GM12878 (cell line): ENCODE results near the gene FGF14. TPM values are rescaled to one million over a fixed set of nuclear protein-coding genes. Genes with fewer than 3 reads are reported as not detected.

Source experiments
- ATAC-seq: fragments of 200-7000 bp; cut with Tn5 transposase; 3 replicates; pipeline ENCODE4 v1.9.1; 2020; ENCODE audit warnings: mild to moderate bottlenecking, moderate library complexity
- BruUV-seq: library from RNA; stranded (reverse); fragments of 400-500 nt; replicated peaks from 2 replicates; lab custom pipeline; 2021; lab: Mats Ljungman, UMichigan
- CTCF ChIA-PET: fragments of 300-600 bp; sonication (Branson Sonifier 250); formaldehyde crosslinking; extraction: SDS; loops from one replicate; lab custom pipeline; 2021; ENCODE audit warnings: inconsistent platforms; lab: Yijun Ruan, JAX
- POLR2A ChIA-PET: fragments of 350-600 bp; formaldehyde crosslinking; extraction: SDS; loops from one replicate; lab custom pipeline; 2021; ENCODE audit warnings: inconsistent platforms; lab: Charles Lee
- RAD21 ChIA-PET: fragments of 300-600 bp; sonication (Branson Sonifier 250); formaldehyde crosslinking; loops from one replicate; lab custom pipeline; 2023; ENCODE audit warnings: antibody characterized with exemption; ENCODE audit not compliant: unreplicated experiment; lab: Charles Lee
- SMC1A ChIA-PET: fragments of 300-600 bp; sonication (Branson Sonifier 250); formaldehyde crosslinking; loops from one replicate; lab custom pipeline; 2023; ENCODE audit not compliant: unreplicated experiment, uncharacterized antibody; lab: Charles Lee
- DNase-seq: peaks from one replicate; pipeline ENCODE4 v3.0.0-alpha.2; 2011; ENCODE audit warnings: low read depth, low spot score
- FAIRE-seq: peaks from 3 replicates; lab custom pipeline; 2011; peaks lifted over from hg19 to GRCh38; lab: Jason Lieb, UNC
- H2AFZ ChIP-seq: 2 replicates; pipeline ENCODE4 v1.6.0; 2011; ENCODE audit warnings: low read depth, low read length, control low read depth; ENCODE audit not compliant: control insufficient read depth
- H3K27ac ChIP-seq: 2 replicates; pipeline ENCODE4 v1.5.1; 2011; ENCODE audit warnings: control low read depth; ENCODE audit not compliant: control insufficient read depth, insufficient read depth
- H3K27me3 ChIP-seq, 2 experiments: replicated peaks in 1 of 2; 2 replicates each; pipeline versions ENCODE4 v1.6.0 to v1.6.1; 2011; ENCODE audit warnings: low read length in 1 of 2; ENCODE audit not compliant: control insufficient read depth in 2 of 2, insufficient read depth in 2 of 2
- H3K36me3 ChIP-seq, 2 experiments: 2 replicates each; pipeline ENCODE4 v1.5.1; 2011; ENCODE audit warnings: low read length in 1 of 2; ENCODE audit not compliant: control insufficient read depth in 2 of 2, insufficient read depth in 2 of 2
- H3K4me1 ChIP-seq: 2 replicates; pipeline ENCODE4 v1.6.1; 2011; ENCODE audit warnings: mild to moderate bottlenecking, low read length, moderate library complexity, mixed read lengths; ENCODE audit not compliant: control insufficient read depth, insufficient read depth
- H3K4me2 ChIP-seq: 2 replicates; pipeline ENCODE4 v1.6.0; 2011; ENCODE audit warnings: control low read depth; ENCODE audit not compliant: control insufficient read depth, insufficient read depth
- H3K4me3 ChIP-seq: fragments of 200-600 bp; sonication (generic); 2 replicates; pipeline ENCODE4 v1.5.1; 2016
- H3K79me2 ChIP-seq: 2 replicates; pipeline ENCODE4 v1.6.0; 2011; ENCODE audit warnings: low read length; ENCODE audit not compliant: control insufficient read depth, insufficient read depth
- H3K9ac ChIP-seq: 2 replicates; pipeline ENCODE4 v1.8.0; 2011; ENCODE audit warnings: low read length, control low read depth, mixed read lengths; ENCODE audit not compliant: control insufficient read depth, insufficient read depth
- H3K9me3 ChIP-seq: replicated peaks from 3 replicates; pipeline ENCODE4 v1.5.1; 2011; ENCODE audit warnings: mild to moderate bottlenecking, low read length; ENCODE audit not compliant: control insufficient read depth, insufficient read depth
- H4K20me1 ChIP-seq: 2 replicates; pipeline ENCODE4 v1.6.0; 2011; ENCODE audit not compliant: control insufficient read depth, insufficient read depth
- BCL3 ChIP-seq: IDR thresholded peaks from 2 replicates; pipeline ENCODE4 v1.6.1; 2011; ENCODE audit warnings: borderline replicate concordance, low read depth, mild to moderate bottlenecking, moderate library complexity, low read length; ENCODE audit not compliant: insufficient read depth, poor library complexity, severe bottlenecking
- BHLHE40 ChIP-seq, 2 experiments: fragments of 450-650 bp in 1 of 2; IDR thresholded peaks; 2 replicates each; pipeline ENCODE4 v1.6.1; 2011 to 2017; ENCODE audit warnings: low read depth in 2 of 2, borderline replicate concordance in 1 of 2, improper control_type of control experiment in 1 of 2, low read length in 1 of 2, mild to moderate bottlenecking in 1 of 2
- FOXK2 ChIP-seq: fragments of 450-650 bp; IDR thresholded peaks from 2 replicates; pipeline ENCODE4 v1.6.1; 2017; ENCODE audit warnings: mild to moderate bottlenecking, moderate library complexity
- IKZF2 ChIP-seq, 2 experiments: fragments of 450-650 bp; IDR thresholded peaks; 2 replicates each; pipeline ENCODE4 v1.6.1; 2017; ENCODE audit warnings: mild to moderate bottlenecking in 2 of 2, moderate library complexity in 2 of 2
- JUND ChIP-seq: IDR thresholded peaks from 2 replicates; pipeline ENCODE4 v1.6.1; 2012; ENCODE audit warnings: low read depth, mild to moderate bottlenecking, low read length, improper control_type of control experiment, moderate library complexity
- MAX ChIP-seq: IDR thresholded peaks from 2 replicates; pipeline ENCODE4 v1.6.1; 2012; ENCODE audit warnings: low read depth, low read length, improper control_type of control experiment
- NFIC ChIP-seq: IDR thresholded peaks from 2 replicates; pipeline ENCODE4 v1.6.1; 2012; ENCODE audit warnings: low read depth, mild to moderate bottlenecking, inconsistent platforms, low read length, moderate library complexity
- NFYB ChIP-seq: IDR thresholded peaks from 2 replicates; pipeline ENCODE4 v1.6.1; 2011; ENCODE audit warnings: low read depth, mild to moderate bottlenecking, low read length, improper control_type of control experiment, moderate library complexity; ENCODE audit not compliant: insufficient read depth
- NR2C1 ChIP-seq: fragments of 450-650 bp; IDR thresholded peaks from 2 replicates; pipeline ENCODE4 v1.6.1; 2017; ENCODE audit warnings: antibody characterized with exemption, mild to moderate bottlenecking, moderate library complexity
- POLR2A ChIP-seq: IDR thresholded peaks from 2 replicates; pipeline ENCODE4 v1.6.1; 2011; ENCODE audit warnings: low read depth, mild to moderate bottlenecking, low read length
- RAD21 ChIP-seq: IDR thresholded peaks from 2 replicates; pipeline ENCODE4 v1.6.1; 2011; ENCODE audit warnings: mild to moderate bottlenecking, low read depth, low read length, moderate library complexity; ENCODE audit not compliant: insufficient read depth
- RBBP5 ChIP-seq: fragments of 200-600 bp; sonication (generic); conservative IDR thresholded peaks from 2 replicates; pipeline ENCODE4 v1.6.1; 2016
- RELB ChIP-seq: fragments of 450-650 bp; IDR thresholded peaks from 2 replicates; pipeline ENCODE4 v1.6.1; 2017; ENCODE audit warnings: low read depth, mild to moderate bottlenecking, moderate library complexity
- REST ChIP-seq: IDR thresholded peaks from 2 replicates; pipeline ENCODE4 v1.6.1; 2012; ENCODE audit warnings: mild to moderate bottlenecking, low read depth, low read length
- SIN3A ChIP-seq: IDR thresholded peaks from 2 replicates; pipeline ENCODE4 v1.6.1; 2012; ENCODE audit warnings: low read depth, low read length, improper control_type of control experiment
- SP1 ChIP-seq: IDR thresholded peaks from one replicate; pipeline ENCODE4 v1.6.1; 2011; ENCODE audit warnings: low read depth, low read length
- TARDBP ChIP-seq: IDR thresholded peaks from 2 replicates; pipeline ENCODE4 v1.6.1; 2016; ENCODE audit warnings: borderline replicate concordance
- YY1 ChIP-seq: IDR thresholded peaks from 2 replicates; pipeline ENCODE4 v1.6.1; 2011; ENCODE audit warnings: low read depth, mild to moderate bottlenecking, low read length
- ZBED1 ChIP-seq: IDR thresholded peaks from 2 replicates; pipeline ENCODE4 v1.6.1; 2016; ENCODE audit warnings: borderline replicate concordance
- ZNF24 ChIP-seq: fragments of 450-650 bp; IDR thresholded peaks from 2 replicates; pipeline ENCODE4 v1.6.1; 2017; ENCODE audit warnings: antibody characterized with exemption, mild to moderate bottlenecking
- WGBS: methylation state at CpG from one replicate; pipeline ENCODE4 v1.1.6; 2016; ENCODE audit warnings: low lambda C conversion rate; ENCODE audit not compliant: insufficient replicate concordance, insufficient coverage; ENCODE audit errors: missing lambda C conversion rate; 5-methylcytosine and 5-hydroxymethylcytosine counted together
- in situ Hi-C: fragments of 300-500 bp; cut with MboI; formaldehyde crosslinking; loops from 9 replicates; pipeline ENCODE4 v1.14.3; 2018; ENCODE audit warnings: mixed read lengths
- intact Hi-C: fragments of 100-400 bp; cut with micrococcal nuclease; formaldehyde crosslinking; loops from one replicate; pipeline ENCODE4 v1.14.2; 2022; ENCODE audit not compliant: unreplicated experiment
- polyA plus RNA-seq, 11 experiments: library from polyadenylated mRNA; depleted of rRNA in 4 of 11; unstranded in 6 of 11; stranded (reverse) in 5 of 11; fragments of >200 nt; fragmentation: Nextera tagmentation in 4 of 11; fragmentation: Illumina TruSeq in 1 of 11; extraction: Ambion mirVana in 4 of 11; extraction: Trizol in 1 of 11; gene quantifications; 1 replicate in 1 of 11; 2 replicates in 10 of 11; pipeline versions ENCODE4 v1.2.1 to v1.2.3, GENCODE V29; 2011 to 2016; ENCODE audit warnings: inconsistent platforms in 2 of 11, missing spikeins in 2 of 11, low read depth in 1 of 11
- total RNA-seq, 4 experiments: library from RNA; depleted of rRNA in 3 of 4; stranded (reverse); fragments of >200 nt in 3 of 4; fragmentation: Illumina TruSeq in 1 of 4; extraction: Trizol in 1 of 4; gene quantifications; 2 replicates each; pipeline versions ENCODE4 v1.2.1 to v1.2.3, GENCODE V29; 2013 to 2021

FGF14 gene
- total and polyA plus RNA-seq, 10 of the 15 experiments (the other 5 are each of a cell fraction or from before 2014, with no cell fraction given) = under 0.01 to 0.44 (median 0.04) TPM

- Histone ChIP-seq H3K4me2 (no peak overlapping the region), H2AFZ (no peak overlapping the region), H3K4me1 (no peaks in the 10 kb centered on the region), H3K36me3 (no peaks in the 10 kb centered on the region), H3K27me3 (peaks cover 2 to 4% of the 10 kb centered on the region in 2 experiments), H3K9me3 (no peaks in the 10 kb centered on the region), H3K27ac (no peak overlapping the region), H3K4me3 (no peak overlapping the region), H3K79me2 (no peaks in the 10 kb centered on the region), H4K20me1 (no peaks in the 10 kb centered on the region), H3K9ac (no peak overlapping the region)
- no peak for FAIRE-seq
- DNase-seq = no peak
- SMC1A ChIA-PET = no interaction called here
- POLR2A ChIA-PET = no interaction called here
- ATAC-seq = peak; percentile 39; the same call in 1 of the 3 replicates
- RAD21 ChIA-PET = no interaction called here
- WGBS = 43% methylated on average over 3 of the region's 3 CpGs
- in situ Hi-C loops (no loop called here), intact Hi-C loops (no loop called here)
- CTCF ChIA-PET = interaction anchor here (1.1 kb wide), 1 partner anchor 9 kb away, joined by 3 read pairs; no protein-coding TSS in a partner anchor
- BruUV-seq = no TSS peak
- TF ChIP-seq FOXK2 (no peak), SIN3A (no peak), MAX (no peak), YY1 (no peak), SP1 (no peak), POLR2A (no peak), NR2C1 (no peak), TARDBP (no peak), ZBED1 (no peak), NFIC (no peak), RBBP5 (no peak), RELB (no peak), IKZF2 (IDR thresholded peaks at IDR 0.05) (no peak), BHLHE40 (IDR thresholded peaks at IDR 0.05; ENCODE audit: borderline replicate concordance in 1 of 2, low read depth in 2 of 2, low read length in 1 of 2) (peak in 1 of 2 experiments; percentile 26; a peak in 1 of 4 replicates), REST (peak; percentile 83), ZNF24 (no peak), BCL3 (no peak), RAD21 (no peak), NFYB (no peak), JUND (no peak)
Observed at GRCh38 chr13:102405499-102406100, 3.8 kb upstream of the FGF14 start.
